H9 (cell line): ENCODE data around the gene SCN10A. TPM values are rescaled to one million over a fixed set of nuclear protein-coding genes. Genes with fewer than 3 reads are reported as not detected.

Experiments used
- DNase-seq: peaks from one replicate; pipeline ENCODE4 v3.0.0-alpha.2; 2017
- H2AFZ ChIP-seq: one replicate; pipeline ENCODE4 v1.6.1; 2013; ENCODE audit warnings: mild to moderate bottlenecking, low read length, control low read depth, moderate library complexity
- H2AK5ac ChIP-seq: 2 replicates; pipeline ENCODE4 v1.6.1; 2013; ENCODE audit warnings: low read length, control low read depth, mixed read lengths; ENCODE audit not compliant: insufficient read length
- H2BK120ac ChIP-seq: one replicate; pipeline ENCODE4 v1.6.1; 2013; ENCODE audit warnings: low read depth, mild to moderate bottlenecking, low read length, control low read depth, inconsistent platforms; ENCODE audit not compliant: poor library complexity, severe bottlenecking
- H2BK12ac ChIP-seq: 2 replicates; pipeline ENCODE4 v1.6.1; 2013; ENCODE audit warnings: low read length, control low read depth, mixed read lengths, low read depth; ENCODE audit not compliant: insufficient read length
- H2BK15ac ChIP-seq: 2 replicates; pipeline ENCODE4 v1.6.1; 2013; ENCODE audit warnings: low read depth, low read length, control low read depth
- H2BK20ac ChIP-seq: one replicate; pipeline ENCODE4 v1.6.1; 2013; ENCODE audit warnings: low read depth, mild to moderate bottlenecking, low read length, control low read depth, inconsistent platforms; ENCODE audit not compliant: poor library complexity, severe bottlenecking
- H2BK5ac ChIP-seq: 2 replicates; pipeline ENCODE4 v1.6.1; 2013; ENCODE audit warnings: low read length, control low read depth, mixed read lengths; ENCODE audit not compliant: insufficient read length
- H3K14ac ChIP-seq: 2 replicates; pipeline ENCODE4 v1.6.1; 2013; ENCODE audit warnings: low read length, control low read depth; ENCODE audit not compliant: insufficient read depth
- H3K18ac ChIP-seq: 2 replicates; pipeline ENCODE4 v1.6.1; 2013; ENCODE audit warnings: low read depth, mild to moderate bottlenecking, mixed read lengths, low read length, control low read depth; ENCODE audit not compliant: insufficient read length
- H3K23ac ChIP-seq: 2 replicates; pipeline ENCODE4 v1.6.1; 2013; ENCODE audit warnings: low read length, control low read depth, mixed read lengths, low read depth; ENCODE audit not compliant: insufficient read length
- H3K23me2 ChIP-seq: 2 replicates; pipeline ENCODE4 v1.6.1; 2013; ENCODE audit warnings: low read depth, mild to moderate bottlenecking, mixed read lengths, low read length, control low read depth; ENCODE audit not compliant: insufficient read length, poor library complexity, severe bottlenecking
- H3K27ac ChIP-seq: 2 replicates; pipeline ENCODE4 v1.5.1; 2013; ENCODE audit warnings: low read length, control low read depth, mixed read lengths, low read depth; ENCODE audit not compliant: insufficient read length
- H3K27me3 ChIP-seq: 2 replicates; pipeline ENCODE4 v1.6.1; 2013; ENCODE audit warnings: low read length, control low read depth, inconsistent platforms; ENCODE audit not compliant: insufficient read depth
- H3K4ac ChIP-seq: 2 replicates; pipeline ENCODE4 v1.6.1; 2013; ENCODE audit warnings: low read depth, mild to moderate bottlenecking, control low read depth, inconsistent platforms, low read length, moderate library complexity
- H3K4me1 ChIP-seq: 2 replicates; pipeline ENCODE4 v1.6.1; 2013; ENCODE audit warnings: low read length, control low read depth, inconsistent platforms; ENCODE audit not compliant: insufficient read depth
- H3K4me2 ChIP-seq: 2 replicates; pipeline ENCODE4 v1.6.1; 2013; ENCODE audit warnings: low read length, control low read depth, mixed read lengths; ENCODE audit not compliant: insufficient read length, insufficient read depth
- H3K56ac ChIP-seq: 2 replicates; pipeline ENCODE4 v1.6.1; 2013; ENCODE audit warnings: low read depth, mild to moderate bottlenecking, mixed read lengths, low read length, control low read depth; ENCODE audit not compliant: insufficient read length
- H3K79me1 ChIP-seq: 2 replicates; pipeline ENCODE4 v1.6.1; 2013; ENCODE audit warnings: low read depth, mild to moderate bottlenecking, moderate library complexity, low read length, control low read depth, inconsistent platforms; ENCODE audit not compliant: insufficient read depth, poor library complexity, severe bottlenecking
- H3K79me2 ChIP-seq: 2 replicates; pipeline ENCODE4 v1.6.1; 2013; ENCODE audit warnings: low read length, control low read depth, inconsistent platforms; ENCODE audit not compliant: insufficient read depth
- H3K9ac ChIP-seq: 2 replicates; pipeline ENCODE4 v1.6.1; 2013; ENCODE audit warnings: low read length, control low read depth, mixed read lengths; ENCODE audit not compliant: insufficient read length; ENCODE audit errors: extremely low read depth
- H3K9me3 ChIP-seq: one replicate; pipeline ENCODE4 v1.6.1; 2013; ENCODE audit warnings: low read depth, low read length, inconsistent platforms; ENCODE audit not compliant: control insufficient read depth
- H3T11ph ChIP-seq: one replicate; pipeline ENCODE4 v1.6.1; 2013; ENCODE audit warnings: mild to moderate bottlenecking, low read length, control low read depth, inconsistent platforms
- H4K20me1 ChIP-seq: one replicate; pipeline ENCODE4 v1.6.1; 2013; ENCODE audit not compliant: control insufficient read depth, insufficient read length, insufficient read depth
- H4K5ac ChIP-seq: 2 replicates; pipeline ENCODE4 v1.6.1; 2013; ENCODE audit warnings: low read depth, mild to moderate bottlenecking, mixed read lengths, low read length, control low read depth; ENCODE audit not compliant: insufficient read length
- H4K8ac ChIP-seq: replicated peaks from 2 replicates; pipeline ENCODE4 v1.6.1; 2013; ENCODE audit warnings: low read length, control low read depth, mixed read lengths, low read depth; ENCODE audit not compliant: insufficient read length
- H4K91ac ChIP-seq: 2 replicates; pipeline ENCODE4 v1.6.1; 2013; ENCODE audit warnings: low read depth, mild to moderate bottlenecking, moderate library complexity, mixed read lengths, low read length, control low read depth; ENCODE audit not compliant: insufficient read length
- H3K27ac Mint-ChIP-seq, 3 experiments: 2 replicates in 2 of 3; 3 replicates in 1 of 3; pipeline ENCODE4 v1.8.0; 2020 to 2021; ENCODE audit warnings: mixed read lengths in 3 of 3, mild to moderate bottlenecking in 1 of 3, moderate library complexity in 1 of 3
- H3K27me3 Mint-ChIP-seq: 2 replicates; pipeline ENCODE4 v1.8.0; 2021; ENCODE audit warnings: low read depth, mild to moderate bottlenecking, moderate library complexity, mixed read lengths
- H3K36me3 Mint-ChIP-seq, 3 experiments: 2 replicates in 2 of 3; 3 replicates in 1 of 3; pipeline ENCODE4 v1.8.0; 2020 to 2021; ENCODE audit warnings: low read depth in 3 of 3, mixed read lengths in 3 of 3; ENCODE audit not compliant: insufficient read depth in 1 of 3
- H3K4me1 Mint-ChIP-seq, 2 experiments: 2 replicates each; pipeline ENCODE4 v1.8.0; 2020; ENCODE audit warnings: mixed read lengths in 2 of 2
- H3K4me3 Mint-ChIP-seq, 2 experiments: 2 replicates in 1 of 2; 3 replicates in 1 of 2; pipeline ENCODE4 v1.8.0; 2020 to 2021; ENCODE audit warnings: mild to moderate bottlenecking in 2 of 2, mixed read lengths in 2 of 2, moderate library complexity in 1 of 2
- H3K9me3 Mint-ChIP-seq, 2 experiments: 2 replicates in 1 of 2; 3 replicates in 1 of 2; pipeline ENCODE4 v1.8.0; 2020; ENCODE audit warnings: mild to moderate bottlenecking in 2 of 2, mixed read lengths in 2 of 2, moderate library complexity in 1 of 2
- CTCF ChIP-seq: fragments of 200-600 bp; sonication (generic); conservative IDR thresholded peaks from 3 replicates; pipeline ENCODE4 v1.8.0; 2021; ENCODE audit warnings: antibody characterized with exemption, mild to moderate bottlenecking
- WGBS: extraction: QIAGEN DNeasy Blood & Tissue Kit; methylation state at CpG from one replicate; pipeline ENCODE4 v1.1.7; 2013; ENCODE audit warnings: missing lambda C conversion rate, low lambda C conversion rate, mixed read lengths; ENCODE audit not compliant: insufficient read length; ENCODE audit errors: extremely low coverage; 5-methylcytosine and 5-hydroxymethylcytosine counted together
- total RNA-seq: library from RNA; stranded (reverse); gene quantifications from 2 replicates; pipeline ENCODE4 v1.2.1, GENCODE V29; 2021

Gene SCN10A
- total RNA-seq, 1 experiment from 2014 or later: not detected

GRCh38 chr3:38756892-38757291, 59.1 kb downstream of the SCN10A start:
- Histone ChIP-seq H2BK12ac (no peak overlapping the region), H4K91ac (no peak overlapping the region), H3K23ac (no peak overlapping the region), H3K23me2 (no peaks in the 10 kb centered on the region), H3K14ac (no peak overlapping the region), H2BK15ac (no peak overlapping the region), H4K8ac (no peak overlapping the region), H3K4ac (no peak overlapping the region), H4K20me1 (no peaks in the 10 kb centered on the region), H3K27ac (no peak overlapping the region), H2AK5ac (no peak overlapping the region), H3K79me2 (no peaks in the 10 kb centered on the region), H3K79me1 (no peaks in the 10 kb centered on the region), H4K5ac (no peak overlapping the region), H3K56ac (no peak overlapping the region), H2BK120ac (no peak overlapping the region), H3T11ph (no peak overlapping the region), H3K4me2 (no peak overlapping the region), H2BK5ac (no peak overlapping the region), H3K27me3 (no peaks in the 10 kb centered on the region), H3K9ac (no peak overlapping the region), H2AFZ (no peak overlapping the region), H3K9me3 (no peaks in the 10 kb centered on the region), H3K18ac (no peak overlapping the region), H3K4me1 (no peaks in the 10 kb centered on the region), H2BK20ac (no peak overlapping the region)
- TF ChIP-seq CTCF: no peak
- no peak for DNase-seq
- no peaks in the 10 kb centered on the region for H3K4me1 Mint-ChIP-seq
- peaks cover 27% of the 10 kb centered on the region for H3K27me3 Mint-ChIP-seq
- H3K4me3 Mint-ChIP-seq: no peak overlapping the region
- no peaks in the 10 kb centered on the region for H3K36me3 Mint-ChIP-seq
- H3K27ac Mint-ChIP-seq: no peak overlapping the region
- no CpG with 5 or more reads among the region's 5 CpGs for WGBS
- H3K9me3 Mint-ChIP-seq: peaks cover 0 to 4% of the 10 kb centered on the region in 2 experiments; a peak in 2 of 5 replicates
